Lower leg skin (tissue), 4 donors: ENCODE results near the gene FGD3. TPM values are rescaled to one million over a fixed set of nuclear protein-coding genes. Genes with fewer than 3 reads are reported as not detected.

ENCODE experiments used
- DNase-seq, 2 donors: peaks; one replicate each; pipeline ENCODE4 v3.0.0-alpha.2; 2019; ENCODE audit warnings: low spot score in 2 of 2
- H3K4me3 ChIP-seq: fragments of 200-600 bp; sonication (generic); 2 replicates; pipeline ENCODE4 v1.5.1; 2017; ENCODE audit warnings: mild to moderate bottlenecking, low read depth; ENCODE audit not compliant: poor library complexity, severe bottlenecking
- POLR2A ChIP-seq, 2 donors: fragments of 450-650 bp; IDR thresholded peaks; one replicate each; pipeline ENCODE4 v1.6.1; 2016 to 2017; ENCODE audit warnings: antibody characterized with exemption in 2 of 2, mild to moderate bottlenecking in 1 of 2, moderate library complexity in 1 of 2
- WGBS, 2 donors: methylation state at CpG; one replicate each; pipeline ENCODE4 v1.1.5; 2018; 5-methylcytosine and 5-hydroxymethylcytosine counted together
- intact Hi-C: fragments of 100-400 bp; cut with DNase I; formaldehyde crosslinking; loops from one replicate; pipeline ENCODE4 v1.15.0; 2023; ENCODE audit warnings: low total_unique reads
- total RNA-seq, 4 donors: library from RNA; depleted of rRNA; stranded (reverse); fragments of >200 nt; gene quantifications; one replicate each; pipeline ENCODE4 v1.1.0, GENCODE V29; 2016
- TF ChIP-seq, protein P1 (sequence below), 3 donors: fragments of 450-650 bp; IDR thresholded peaks; one replicate each; pipeline ENCODE4 v1.5.1; 2016; ENCODE audit warnings: antibody characterized with exemption in 3 of 3, mild to moderate bottlenecking in 3 of 3, moderate library complexity in 2 of 3

The FGD3 gene
- total RNA-seq, 4 donors from 2014 or later, result 3.4 to 11.6 (median 5.7) TPM

GRCh38 chr9:93035821-93036351 is 88.6 kb downstream of the FGD3 start:
- 80 to 85% methylated on average over 12 to 13 of the region's 13 CpGs for WGBS, 2 donors
- DNase-seq, result no peak
- intact Hi-C loops, result no loop called here
- no peak for TF ChIP-seq POLR2A (IDR thresholded peaks at IDR 0.05)
- TF ChIP-seq, protein P1, sequence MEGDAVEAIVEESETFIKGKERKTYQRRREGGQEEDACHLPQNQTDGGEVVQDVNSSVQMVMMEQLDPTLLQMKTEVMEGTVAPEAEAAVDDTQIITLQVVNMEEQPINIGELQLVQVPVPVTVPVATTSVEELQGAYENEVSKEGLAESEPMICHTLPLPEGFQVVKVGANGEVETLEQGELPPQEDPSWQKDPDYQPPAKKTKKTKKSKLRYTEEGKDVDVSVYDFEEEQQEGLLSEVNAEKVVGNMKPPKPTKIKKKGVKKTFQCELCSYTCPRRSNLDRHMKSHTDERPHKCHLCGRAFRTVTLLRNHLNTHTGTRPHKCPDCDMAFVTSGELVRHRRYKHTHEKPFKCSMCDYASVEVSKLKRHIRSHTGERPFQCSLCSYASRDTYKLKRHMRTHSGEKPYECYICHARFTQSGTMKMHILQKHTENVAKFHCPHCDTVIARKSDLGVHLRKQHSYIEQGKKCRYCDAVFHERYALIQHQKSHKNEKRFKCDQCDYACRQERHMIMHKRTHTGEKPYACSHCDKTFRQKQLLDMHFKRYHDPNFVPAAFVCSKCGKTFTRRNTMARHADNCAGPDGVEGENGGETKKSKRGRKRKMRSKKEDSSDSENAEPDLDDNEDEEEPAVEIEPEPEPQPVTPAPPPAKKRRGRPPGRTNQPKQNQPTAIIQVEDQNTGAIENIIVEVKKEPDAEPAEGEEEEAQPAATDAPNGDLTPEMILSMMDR (IDR thresholded peaks at IDR 0.05), result no peak
- no peak overlapping the region for H3K4me3 ChIP-seq

- no peak overlapping the region for H3K4me3 ChIP-seq
- intact Hi-C loops, result no loop called here
- DNase-seq, result no peak
- TF ChIP-seq POLR2A (IDR thresholded peaks at IDR 0.05), result no peak
- TF ChIP-seq, protein P1 (IDR thresholded peaks at IDR 0.05), result no peak
- 78 to 85% methylated on average over 10 to 13 of the region's 13 CpGs for WGBS, 2 donors
Observed at GRCh38 chr9:93036887-93037475, 89.7 kb downstream of the FGD3 start.

GRCh38 chr9:93037476-93037971 is 90.2 kb downstream of the FGD3 start:
- WGBS, 2 donors, result 78 to 86% methylated on average over 9 to 11 of the region's 13 CpGs
- H3K4me3 ChIP-seq, result no peak overlapping the region
- intact Hi-C loops, result no loop called here
- DNase-seq, result no peak
- TF ChIP-seq, protein P1 (IDR thresholded peaks at IDR 0.05), result no peak
- no peak for TF ChIP-seq POLR2A (IDR thresholded peaks at IDR 0.05)

DNA sequence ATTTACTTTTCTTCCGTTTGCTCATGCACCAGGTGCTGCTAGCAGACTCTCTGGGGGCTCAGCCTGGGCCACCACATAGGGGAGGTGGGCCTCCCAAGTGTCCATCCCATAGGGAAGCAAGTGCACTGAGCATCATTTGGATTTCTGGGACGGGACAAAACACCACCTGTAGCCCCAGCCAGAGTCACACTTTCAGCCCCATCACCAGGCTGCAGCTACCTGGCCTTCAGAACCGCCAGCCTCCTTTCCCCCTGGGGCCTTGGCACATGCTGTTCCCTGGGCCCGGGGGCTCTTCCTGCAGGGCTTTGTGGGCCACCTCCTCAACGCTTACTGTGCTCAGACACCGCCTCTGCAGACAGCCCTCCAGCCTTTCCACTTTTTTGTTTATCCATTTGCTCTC is 91.6 kb downstream of the FGD3 start:
- WGBS, 2 donors, result 79 to 85% methylated on average over 6 of the region's 6 CpGs
- H3K4me3 ChIP-seq, result no peak overlapping the region
- intact Hi-C loops, result no loop called here
- TF ChIP-seq, protein P1 (IDR thresholded peaks at IDR 0.05), result no peak
- no peak for TF ChIP-seq POLR2A (IDR thresholded peaks at IDR 0.05)
- DNase-seq, result no peak

- intact Hi-C loops, result no loop called here
- no peak for DNase-seq
- 81 to 94% methylated on average over 5 of the region's 6 CpGs for WGBS, 2 donors
- TF ChIP-seq, protein P1 (IDR thresholded peaks at IDR 0.05), result no peak
- TF ChIP-seq POLR2A (IDR thresholded peaks at IDR 0.05), result no peak
- H3K4me3 ChIP-seq, result no peak overlapping the region
Observed at GRCh38 chr9:93039456-93039855, 92.1 kb downstream of the FGD3 start.
